Activated naive CD8-positive, alpha-beta T cell treated with anti-CD3 and anti-CD28 coated beads, Interleukin-2, amount 50 U/mL, for 24 hours (primary cell): Measurements from ENCODE around the gene VPS13D.
"Not testable (repeated sequence)": the region's sequence is repeated elsewhere in the genome, so short reads cannot be mapped to it uniquely, and the experiment has no call there.

ENCODE experiments used
- ATAC-seq: fragments of 150-1000 bp; cut with Tn5 transposase; one replicate; pipeline ENCODE4 v1.10.0; 2021
- DNase-seq: peaks from one replicate; pipeline ENCODE4 v3.0.0; 2021
- H3K27ac Mint-ChIP-seq: one replicate; pipeline ENCODE4 v1.8.0; 2021; ENCODE audit warnings: mild to moderate bottlenecking, mixed read lengths
- H3K27me3 Mint-ChIP-seq: one replicate; pipeline ENCODE4 v1.8.0; 2021; ENCODE audit warnings: mixed read lengths
- H3K36me3 Mint-ChIP-seq: one replicate; pipeline ENCODE4 v1.8.0; 2021; ENCODE audit warnings: low read depth, mixed read lengths
- H3K4me1 Mint-ChIP-seq: one replicate; pipeline ENCODE4 v1.8.0; 2021; ENCODE audit warnings: mixed read lengths
- H3K4me3 Mint-ChIP-seq: one replicate; pipeline ENCODE4 v1.8.0; 2021; ENCODE audit warnings: mild to moderate bottlenecking, moderate library complexity, mixed read lengths
- H3K9me3 Mint-ChIP-seq: one replicate; pipeline ENCODE4 v1.8.0; 2021; ENCODE audit warnings: mixed read lengths

The VPS13D gene

GRCh38 chr1:12511516-12512468 is 282.0 kb downstream of the VPS13D start:
- peaks cover 82% of the 10 kb centered on the region for H3K4me1 Mint-ChIP-seq
- peaks cover 5% of the 10 kb centered on the region for H3K9me3 Mint-ChIP-seq
- peak overlapping the region; percentile 99 for H3K27ac Mint-ChIP-seq
- peaks cover 47% of the 10 kb centered on the region for H3K36me3 Mint-ChIP-seq
- peak overlapping the region; percentile 79 for H3K4me3 Mint-ChIP-seq
- ATAC-seq = no peak
- no peak for DNase-seq
- peaks cover 2% of the 10 kb centered on the region for H3K27me3 Mint-ChIP-seq

GRCh38 chr1:12513181-12513580 is 283.4 kb downstream of the VPS13D start:
- H3K27me3 Mint-ChIP-seq = peaks cover 2% of the 10 kb centered on the region
- ATAC-seq (no peak), DNase-seq (no peak)
- peak overlapping the region; percentile 29 for H3K27ac Mint-ChIP-seq
- peaks cover 5% of the 10 kb centered on the region for H3K9me3 Mint-ChIP-seq
- peaks cover 41% of the 10 kb centered on the region for H3K36me3 Mint-ChIP-seq
- peaks cover 89% of the 10 kb centered on the region for H3K4me1 Mint-ChIP-seq
- no peak overlapping the region for H3K4me3 Mint-ChIP-seq

- ATAC-seq (no peak), DNase-seq (no peak)
- Mint-ChIP-seq H3K36me3 (peaks cover 32% of the 10 kb centered on the region), H3K27ac (peak overlapping the region; percentile 53), H3K4me3 (no peak overlapping the region), H3K9me3 (peaks cover 5% of the 10 kb centered on the region), H3K27me3 (peaks cover 2% of the 10 kb centered on the region), H3K4me1 (peaks cover 92% of the 10 kb centered on the region)
Observed at GRCh38 chr1:12514590-12514989, 284.8 kb downstream of the VPS13D start.

- peaks cover 28% of the 10 kb centered on the region for H3K36me3 Mint-ChIP-seq
- H3K9me3 Mint-ChIP-seq = peaks cover 5% of the 10 kb centered on the region
- DNase-seq = no peak
- no peak overlapping the region for H3K4me3 Mint-ChIP-seq
- ATAC-seq = no peak
- H3K27ac Mint-ChIP-seq = peak overlapping the region; percentile 38
- H3K27me3 Mint-ChIP-seq = peaks cover 2% of the 10 kb centered on the region
- H3K4me1 Mint-ChIP-seq = peaks cover 91% of the 10 kb centered on the region
Observed at GRCh38 chr1:12515234-12515633, 285.4 kb downstream of the VPS13D start.

- Mint-ChIP-seq H3K27me3 (no peaks in the 10 kb centered on the region), H3K9me3 (peaks cover 5% of the 10 kb centered on the region), H3K4me3 (peak overlapping the region; percentile 48), H3K27ac (peak overlapping the region; percentile 94), H3K36me3 (peaks cover 24% of the 10 kb centered on the region), H3K4me1 (peaks cover 83% of the 10 kb centered on the region)
- peak; percentile 52 for DNase-seq
- peak; percentile 38 for ATAC-seq
Observed at GRCh38 chr1:12516741-12517140, 286.9 kb downstream of the VPS13D start.

GRCh38 chr1:12518931-12519692 is 289.3 kb downstream of the VPS13D start:
- peak; percentile 98 for ATAC-seq
- no peaks in the 10 kb centered on the region for H3K9me3 Mint-ChIP-seq
- peak; percentile 79 for DNase-seq
- H3K36me3 Mint-ChIP-seq = peaks cover 12% of the 10 kb centered on the region
- no peaks in the 10 kb centered on the region for H3K27me3 Mint-ChIP-seq
- peaks cover 60% of the 10 kb centered on the region for H3K4me1 Mint-ChIP-seq
- H3K27ac Mint-ChIP-seq = peak overlapping the region; percentile 94
- H3K4me3 Mint-ChIP-seq = peak overlapping the region; percentile 45

GRCh38 chr1:12519693-12520364 is 290.0 kb downstream of the VPS13D start:
- Mint-ChIP-seq H3K36me3 (peaks cover 11% of the 10 kb centered on the region), H3K9me3 (no peaks in the 10 kb centered on the region), H3K4me1 (peaks cover 56% of the 10 kb centered on the region), H3K27ac (peak overlapping the region; percentile 94), H3K27me3 (no peaks in the 10 kb centered on the region), H3K4me3 (no peak overlapping the region)
- no peak for DNase-seq
- ATAC-seq = no peak

GRCh38 chr1:12521096-12521495 is 291.3 kb downstream of the VPS13D start:
- Mint-ChIP-seq H3K27me3 (no peaks in the 10 kb centered on the region), H3K36me3 (peaks cover 11% of the 10 kb centered on the region), H3K4me3 (no peak overlapping the region), H3K4me1 (peaks cover 48% of the 10 kb centered on the region), H3K9me3 (no peaks in the 10 kb centered on the region), H3K27ac (peak overlapping the region; percentile 11)
- no peak for DNase-seq
- ATAC-seq = no peak

GRCh38 chr1:12522780-12523179 is 292.9 kb downstream of the VPS13D start:
- H3K4me3 Mint-ChIP-seq, H3K27ac Mint-ChIP-seq, DNase-seq, H3K27me3 Mint-ChIP-seq, H3K36me3 Mint-ChIP-seq, ATAC-seq, H3K9me3 Mint-ChIP-seq: not testable (repeated sequence)
- H3K4me1 Mint-ChIP-seq = peaks cover 33% of the 10 kb centered on the region

GRCh38 chr1:12524266-12524665 is 294.4 kb downstream of the VPS13D start:
- H3K4me3 Mint-ChIP-seq = no peak overlapping the region
- no peaks in the 10 kb centered on the region for H3K9me3 Mint-ChIP-seq
- peaks cover 23% of the 10 kb centered on the region for H3K4me1 Mint-ChIP-seq
- DNase-seq (no peak), ATAC-seq (no peak)
- peaks cover 7% of the 10 kb centered on the region for H3K36me3 Mint-ChIP-seq
- no peaks in the 10 kb centered on the region for H3K27me3 Mint-ChIP-seq
- peak overlapping the region; percentile 35 for H3K27ac Mint-ChIP-seq

- Mint-ChIP-seq H3K4me3 (no peak overlapping the region), H3K4me1 (peaks cover 21% of the 10 kb centered on the region), H3K36me3 (peaks cover 5% of the 10 kb centered on the region), H3K9me3 (no peaks in the 10 kb centered on the region), H3K27me3 (no peaks in the 10 kb centered on the region), H3K27ac (no peak overlapping the region)
- DNase-seq (no peak), ATAC-seq (no peak)
Observed at GRCh38 chr1:12525311-12526181, 295.7 kb downstream of the VPS13D start.

GRCh38 chr1:12527564-12527963 is 297.7 kb downstream of the VPS13D start:
- H3K36me3 Mint-ChIP-seq = peaks cover 5% of the 10 kb centered on the region
- no peak overlapping the region for H3K4me3 Mint-ChIP-seq
- H3K9me3 Mint-ChIP-seq = no peaks in the 10 kb centered on the region
- no peak for ATAC-seq
- H3K4me1 Mint-ChIP-seq = peaks cover 20% of the 10 kb centered on the region
- no peaks in the 10 kb centered on the region for H3K27me3 Mint-ChIP-seq
- no peak for DNase-seq
- no peak overlapping the region for H3K27ac Mint-ChIP-seq

GRCh38 chr1:12528021-12528852 is 298.4 kb downstream of the VPS13D start:
- Mint-ChIP-seq H3K4me1 (peaks cover 20% of the 10 kb centered on the region), H3K4me3 (no peak overlapping the region), H3K36me3 (peaks cover 4% of the 10 kb centered on the region), H3K27me3 (no peaks in the 10 kb centered on the region), H3K9me3 (no peaks in the 10 kb centered on the region), H3K27ac (no peak overlapping the region)
- DNase-seq (no peak), ATAC-seq (peak; percentile 10)
